OCI-M2 (cell line): ENCODE results near the gene SIL1.
A peak's percentile ranks its signal among the peaks of the same experiment; 100 is the strongest.
"Not testable (repeated sequence)": the region's sequence is repeated elsewhere in the genome, so short reads cannot be mapped to it uniquely, and the experiment has no call there.

Experiments
- DNase-seq: peaks from one replicate; lab custom pipeline; 2025; ENCODE audit not compliant: unreplicated experiment; lab: John Stamatoyannopoulos, UW

The SIL1 gene

GRCh38 chr5:139177809-139178588 lies 20.2 kb downstream of the SIL1 start:
- DNase-seq, result no peak

DNA sequence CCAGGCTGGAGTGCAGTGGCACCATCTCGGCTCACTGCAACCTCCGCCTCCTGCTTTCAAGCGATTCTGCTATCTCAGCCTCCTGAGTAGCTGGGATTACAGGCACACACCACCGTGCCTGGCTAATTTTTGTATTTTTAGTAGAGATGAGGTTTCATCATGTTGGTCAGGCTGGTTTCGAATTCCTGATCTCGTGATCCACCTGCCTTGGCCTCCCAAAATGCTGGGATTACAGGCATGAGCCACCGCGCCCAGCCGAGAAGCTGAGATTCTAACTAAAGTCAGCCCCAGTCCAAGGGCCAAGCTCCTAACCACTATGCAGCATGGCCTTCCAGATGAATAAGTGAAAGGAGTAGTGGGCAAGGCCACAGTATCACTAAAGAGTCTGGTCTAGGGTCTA lies 20.9 kb downstream of the SIL1 start:
- not testable (repeated sequence) for DNase-seq

DNA sequence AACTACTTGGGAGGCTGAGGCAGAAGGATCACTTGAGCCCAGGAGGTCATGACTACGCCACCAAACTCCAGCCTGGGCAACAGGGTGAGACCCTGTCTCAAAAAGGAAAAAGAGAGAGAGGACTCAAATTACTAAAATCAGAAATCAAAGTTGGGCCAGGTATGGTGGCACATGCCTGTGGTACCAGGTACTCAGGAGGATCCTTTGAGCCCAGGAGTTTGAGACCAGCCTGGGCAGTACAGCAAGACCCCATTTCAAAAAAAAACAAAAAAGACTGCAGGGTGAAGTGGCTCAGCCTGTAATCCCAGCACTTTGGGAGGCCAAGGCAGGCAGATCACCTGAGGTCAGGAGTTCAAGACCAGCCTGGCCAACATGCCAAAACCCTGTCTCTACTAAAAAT lies 23.8 kb downstream of the SIL1 start:
- not testable (repeated sequence) for DNase-seq

DNA sequence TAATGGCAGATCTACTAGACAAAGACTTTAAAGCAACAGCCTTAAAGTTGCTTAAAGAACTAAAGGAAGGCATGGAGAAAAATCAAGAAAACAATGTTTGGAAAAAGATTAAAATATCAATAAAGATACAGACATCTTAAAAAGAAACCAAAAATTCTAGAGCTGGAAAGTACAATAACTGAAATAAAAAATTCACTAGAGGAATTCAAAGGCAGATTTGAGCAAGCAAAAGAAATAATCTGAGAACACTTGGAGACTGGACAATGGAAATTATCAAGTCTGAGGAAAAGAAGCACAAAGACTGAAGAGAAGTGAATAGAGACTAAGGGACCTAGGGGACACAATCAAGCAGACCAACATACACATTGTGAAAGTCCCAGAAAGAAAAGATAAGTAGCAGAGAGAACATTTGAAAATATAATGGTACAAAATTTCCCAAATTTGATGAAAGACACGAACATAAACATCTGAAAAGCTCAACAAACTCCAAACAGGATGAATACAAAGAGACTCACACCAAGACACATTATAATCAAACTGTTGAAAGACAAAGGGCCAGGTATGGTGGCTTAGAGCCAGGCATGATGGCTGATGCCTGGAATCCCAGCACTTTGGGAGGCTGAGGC lies 26.3 kb downstream of the SIL1 start:
- DNase-seq, result no peak

GRCh38 chr5:139167952-139168720 lies 30.0 kb downstream of the SIL1 start:
- no peak for DNase-seq

GRCh38 chr5:139167533-139167932 lies 30.6 kb downstream of the SIL1 start:
- no peak for DNase-seq

GRCh38 chr5:139167063-139167462 lies 31.1 kb downstream of the SIL1 start:
- DNase-seq, result no peak

- not testable (repeated sequence) for DNase-seq
Observed at GRCh38 chr5:139164897-139165296, 33.3 kb downstream of the SIL1 start.

GRCh38 chr5:139164020-139164419 lies 34.1 kb downstream of the SIL1 start:
- no peak for DNase-seq

DNA sequence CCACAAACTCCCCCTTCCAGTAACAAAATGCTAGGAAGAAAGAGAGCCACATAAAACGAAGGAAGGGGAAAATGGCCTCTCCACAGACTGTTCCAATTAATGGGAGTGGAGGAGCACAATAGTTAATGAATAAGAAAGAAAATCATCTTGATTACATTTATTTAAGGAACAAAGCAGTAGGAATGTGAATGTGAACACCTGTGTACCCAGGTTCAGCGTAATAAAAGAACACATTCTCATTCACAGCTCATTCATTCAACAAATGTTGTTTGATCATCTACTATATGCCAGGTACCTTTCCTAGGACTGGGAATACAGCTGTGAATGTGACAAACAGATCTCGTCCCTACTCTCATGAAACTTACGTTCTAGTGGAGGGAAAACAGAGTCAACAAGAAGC lies 35.7 kb downstream of the SIL1 start:
- no peak for DNase-seq

DNA sequence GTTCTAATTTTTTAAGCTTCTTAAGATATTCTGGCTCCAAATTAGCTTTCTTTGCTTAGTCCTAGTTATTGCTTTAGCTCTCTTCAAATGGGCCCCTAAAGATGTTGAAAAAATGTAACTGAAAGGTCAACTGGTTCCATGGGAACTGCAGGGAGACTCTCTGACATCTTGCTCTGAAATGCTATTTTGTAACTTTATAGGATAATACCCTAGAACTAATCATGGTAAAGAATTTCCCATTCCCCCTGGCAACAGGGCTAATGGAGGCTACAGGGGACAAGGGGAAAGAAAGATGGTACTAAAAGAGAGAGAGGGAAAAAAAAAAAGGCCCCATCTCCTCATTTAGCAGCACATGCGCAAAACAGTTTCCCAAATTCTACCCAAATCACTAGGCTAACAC lies 39.4 kb downstream of the SIL1 start:
- no peak for DNase-seq

GRCh38 chr5:139157556-139157955 lies 40.6 kb downstream of the SIL1 start:
- DNase-seq, result no peak

GRCh38 chr5:139156814-139157213 lies 41.4 kb downstream of the SIL1 start:
- DNase-seq, result no peak

DNA sequence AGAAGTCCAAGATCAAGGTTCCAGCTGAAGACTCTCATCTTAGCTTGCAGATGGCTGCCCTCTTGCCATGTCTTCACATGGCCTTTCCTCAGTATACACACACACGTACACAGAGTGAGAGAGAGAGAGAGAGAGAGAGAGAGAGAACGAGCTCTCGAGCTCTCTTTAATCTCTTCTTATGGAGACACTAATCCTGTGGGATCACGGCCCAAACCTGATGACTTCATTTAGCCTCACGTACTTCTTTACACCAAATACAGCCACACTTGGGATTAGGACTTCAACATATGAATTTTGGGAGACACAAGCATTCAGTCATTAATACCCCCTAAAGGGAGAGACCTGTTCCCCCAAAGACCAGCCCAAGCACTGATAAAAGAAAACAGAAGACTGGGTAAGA lies 42.8 kb downstream of the SIL1 start:
- no peak for DNase-seq

DNA sequence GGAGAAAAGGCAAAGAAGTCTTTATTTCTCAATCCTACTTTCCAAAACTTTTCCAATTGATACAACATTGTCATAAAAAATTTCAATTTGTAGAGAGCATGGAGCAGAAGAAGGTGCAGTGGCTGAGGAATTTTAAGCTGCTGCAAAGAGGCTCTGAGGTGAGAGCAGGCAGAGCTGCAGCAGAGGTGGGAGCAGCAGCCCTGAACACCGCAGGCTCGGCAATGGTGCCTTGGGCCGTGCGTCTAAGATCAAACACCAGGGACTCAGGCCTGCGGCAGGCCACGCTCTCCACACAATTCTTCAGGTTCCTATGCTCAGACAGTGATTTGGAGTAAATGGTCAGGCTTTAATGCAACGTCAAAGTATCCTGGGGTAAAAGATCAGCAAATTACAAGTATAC lies 46.3 kb downstream of the SIL1 start:
- DNase-seq, result no peak

DNA sequence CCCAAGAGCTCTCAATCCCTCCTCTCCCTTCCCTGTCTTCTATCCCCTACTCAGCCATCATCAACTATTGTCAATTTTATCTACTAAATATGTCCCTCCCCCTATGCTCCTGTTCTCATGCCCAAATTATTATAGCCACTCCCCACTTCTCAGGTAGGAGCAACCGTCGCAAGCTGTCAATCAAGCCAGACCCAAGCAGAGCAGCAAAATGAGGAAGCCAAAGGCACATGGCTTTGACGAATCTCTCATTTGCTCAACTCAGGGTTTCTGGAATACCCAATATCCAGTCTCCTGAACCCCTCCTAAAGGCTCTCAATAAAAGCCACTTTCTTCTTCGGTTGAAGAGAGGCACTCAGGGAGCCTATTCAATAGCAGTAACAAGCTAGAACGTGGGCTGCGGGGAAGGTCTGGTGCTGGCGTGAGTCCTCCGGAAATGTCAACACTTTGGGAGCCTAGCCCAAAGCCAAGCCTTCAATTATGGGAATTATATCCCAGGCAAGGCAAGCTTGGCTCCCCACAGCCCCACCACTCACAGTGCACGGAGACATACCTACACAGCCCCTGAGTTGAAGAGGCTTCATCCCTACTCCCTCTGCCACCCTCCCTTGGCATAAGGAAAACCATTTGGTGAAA lies 47.7 kb downstream of the SIL1 start:
- no peak for DNase-seq

DNA sequence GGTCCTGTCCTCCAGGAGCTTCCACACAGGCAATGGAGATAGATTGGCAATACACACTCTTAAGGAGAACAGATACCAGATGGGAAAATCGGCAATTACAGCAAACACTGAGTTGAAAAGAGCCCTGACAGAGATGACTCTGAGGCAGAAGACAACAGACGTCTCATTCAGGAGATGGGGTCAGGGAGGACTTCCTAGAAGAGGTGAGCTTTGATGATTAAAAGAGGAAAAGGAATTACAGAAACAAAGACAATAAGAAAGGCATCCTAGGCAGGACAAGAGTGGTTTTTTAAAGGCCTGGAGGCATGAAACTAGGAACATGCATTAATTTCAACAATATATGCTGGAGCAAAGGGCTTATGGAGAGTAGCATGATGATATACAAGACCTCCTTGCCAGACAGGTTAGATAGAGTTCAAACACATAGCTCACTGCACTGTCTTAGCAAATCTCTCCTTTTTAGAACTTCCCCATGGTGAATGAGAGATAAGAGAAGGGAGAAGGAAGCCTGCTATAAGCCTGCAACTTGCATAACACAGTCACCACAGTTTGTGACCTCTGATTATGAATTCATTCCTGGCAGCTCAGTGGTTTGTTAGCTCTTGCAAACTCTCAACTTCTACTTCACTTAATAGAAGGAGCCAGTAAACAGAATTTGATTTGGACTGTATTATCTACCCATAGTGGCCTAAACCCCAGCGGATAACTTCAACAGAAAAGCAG lies 48.5 kb downstream of the SIL1 start:
- DNase-seq, result peak; percentile 11

DNA sequence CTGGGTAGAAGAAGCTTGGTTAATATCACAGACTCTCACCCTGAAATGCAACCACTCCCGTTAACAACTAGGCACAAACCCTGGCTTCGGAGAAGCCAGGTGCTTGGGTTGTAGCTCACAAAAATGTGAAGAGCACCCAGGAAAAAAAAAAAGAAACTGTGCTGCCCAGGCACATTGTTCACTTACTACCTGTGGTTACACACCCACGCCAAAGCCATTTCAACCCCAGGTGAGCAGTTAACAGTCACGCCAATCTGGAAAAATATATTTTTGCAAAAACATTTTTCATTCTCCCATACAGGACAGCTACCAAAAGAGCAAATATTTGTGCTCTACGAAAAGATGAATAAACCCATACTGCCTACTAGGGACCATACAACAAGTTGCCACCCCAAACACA lies 49.2 kb downstream of the SIL1 start:
- DNase-seq, result no peak

DNA sequence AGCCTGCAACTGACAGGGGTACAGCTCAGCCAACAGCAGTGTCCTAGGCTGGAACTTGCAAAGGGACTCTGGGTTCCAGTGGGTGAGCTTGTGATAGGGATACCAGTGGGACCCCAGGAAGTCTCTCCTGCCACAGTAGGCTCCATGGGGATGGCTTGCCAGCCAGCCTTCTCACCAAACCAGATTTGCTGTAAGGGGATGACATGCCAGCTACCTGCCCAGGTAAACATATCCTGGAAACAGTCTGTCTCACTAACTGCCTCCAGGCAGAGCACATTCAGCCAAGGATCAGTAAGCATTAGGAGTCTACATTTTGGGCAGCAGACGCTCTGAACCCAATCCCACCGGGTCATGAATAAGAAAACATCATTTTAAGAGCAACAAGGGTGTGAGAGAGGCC lies 49.9 kb downstream of the SIL1 start:
- DNase-seq, result no peak

- no peak for DNase-seq
Observed at GRCh38 chr5:139147483-139148087, 50.6 kb downstream of the SIL1 start.
